BE2C (cell line): ENCODE data around the gene ORMDL2.
"Not testable (repeated sequence)": the region's sequence is repeated elsewhere in the genome, so short reads cannot be mapped to it uniquely, and the experiment has no call there.

Source experiments
- DNase-seq: peaks from one replicate; pipeline ENCODE4 v3.0.0-alpha.2; 2020
- H3K27me3 ChIP-seq: fragments of 250-450 bp; sonication (Bioruptor Pico); 2 replicates; pipeline ENCODE4 v1.5.1; 2020; ENCODE audit warnings: mild to moderate bottlenecking
- H3K36me3 ChIP-seq: fragments of 250-450 bp; sonication (Bioruptor Pico); 2 replicates; pipeline ENCODE4 v1.5.1; 2020; ENCODE audit warnings: mild to moderate bottlenecking
- H3K4me1 ChIP-seq: fragments of 250-450 bp; sonication (Bioruptor Pico); 2 replicates; pipeline ENCODE4 v1.5.1; 2020
- H3K4me3 ChIP-seq: 2 replicates; pipeline ENCODE4 v1.5.1; 2011; ENCODE audit warnings: low read depth, low read length
- H3K9me3 ChIP-seq: fragments of 250-450 bp; sonication (Bioruptor Pico); 2 replicates; pipeline ENCODE4 v1.5.1; 2020
- TF ChIP-seq, protein P1 (sequence below): IDR thresholded peaks from 2 replicates; pipeline ENCODE4 v1.5.1; 2012; ENCODE audit warnings: mild to moderate bottlenecking, low read depth, low read length

The ORMDL2 gene

DNA sequence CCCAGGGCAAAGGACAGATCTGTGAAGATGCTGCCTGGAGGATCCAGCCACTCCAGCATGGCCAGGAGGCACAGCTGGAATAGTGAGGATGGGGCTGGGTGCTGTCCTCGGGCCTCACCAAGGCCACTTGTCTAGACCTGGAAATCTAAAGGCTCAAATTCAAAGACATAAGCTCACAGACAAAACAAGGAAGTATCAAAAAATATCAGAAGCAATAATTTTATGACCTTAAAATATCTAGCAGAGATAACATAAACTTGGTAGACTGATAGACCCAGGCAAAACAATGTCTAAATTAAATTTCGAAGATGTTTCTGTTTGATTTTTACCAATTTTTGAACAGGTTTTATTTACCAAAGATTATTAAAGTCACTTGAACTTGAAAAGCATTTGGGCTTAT is 47.5 kb downstream of the ORMDL2 start:
- no peaks in the 10 kb centered on the region for H3K4me1 ChIP-seq

DNA sequence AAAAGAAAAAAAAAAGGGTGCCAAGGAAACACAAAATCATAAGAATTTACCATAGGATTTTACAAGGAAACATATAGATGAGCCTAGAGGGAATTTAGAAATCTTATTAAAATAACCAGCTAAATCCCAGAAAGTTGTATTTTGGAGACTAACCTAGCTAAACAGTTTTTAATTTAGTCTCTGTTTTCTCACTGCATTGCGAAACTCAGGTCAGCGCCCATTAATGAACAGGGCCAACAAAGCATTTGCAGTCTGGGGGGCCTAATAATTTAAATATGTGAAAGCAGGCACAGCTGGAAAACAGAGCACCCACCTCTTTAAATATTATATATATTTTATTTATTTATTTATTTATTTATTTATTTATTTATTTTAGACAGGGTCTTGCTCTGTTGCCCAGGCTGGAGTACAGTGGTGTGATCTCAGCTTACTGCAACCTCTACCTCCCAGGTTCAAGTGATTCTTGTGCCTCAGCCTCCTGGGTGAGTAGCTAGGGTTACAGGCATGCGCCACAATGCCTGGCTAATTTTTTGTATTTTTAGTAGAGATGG is 48.7 kb downstream of the ORMDL2 start:
- H3K27me3 ChIP-seq, H3K36me3 ChIP-seq, H3K4me1 ChIP-seq, DNase-seq, H3K9me3 ChIP-seq, H3K4me3 ChIP-seq: not testable (repeated sequence)

More for the DNA sequence above, 47.5 kb downstream of the ORMDL2 start:
- Histone ChIP-seq H3K4me3 (no peak overlapping the region), H3K27me3 (no peaks in the 10 kb centered on the region), H3K36me3 (no peaks in the 10 kb centered on the region), H3K9me3 (no peaks in the 10 kb centered on the region)
- TF ChIP-seq, protein P1, sequence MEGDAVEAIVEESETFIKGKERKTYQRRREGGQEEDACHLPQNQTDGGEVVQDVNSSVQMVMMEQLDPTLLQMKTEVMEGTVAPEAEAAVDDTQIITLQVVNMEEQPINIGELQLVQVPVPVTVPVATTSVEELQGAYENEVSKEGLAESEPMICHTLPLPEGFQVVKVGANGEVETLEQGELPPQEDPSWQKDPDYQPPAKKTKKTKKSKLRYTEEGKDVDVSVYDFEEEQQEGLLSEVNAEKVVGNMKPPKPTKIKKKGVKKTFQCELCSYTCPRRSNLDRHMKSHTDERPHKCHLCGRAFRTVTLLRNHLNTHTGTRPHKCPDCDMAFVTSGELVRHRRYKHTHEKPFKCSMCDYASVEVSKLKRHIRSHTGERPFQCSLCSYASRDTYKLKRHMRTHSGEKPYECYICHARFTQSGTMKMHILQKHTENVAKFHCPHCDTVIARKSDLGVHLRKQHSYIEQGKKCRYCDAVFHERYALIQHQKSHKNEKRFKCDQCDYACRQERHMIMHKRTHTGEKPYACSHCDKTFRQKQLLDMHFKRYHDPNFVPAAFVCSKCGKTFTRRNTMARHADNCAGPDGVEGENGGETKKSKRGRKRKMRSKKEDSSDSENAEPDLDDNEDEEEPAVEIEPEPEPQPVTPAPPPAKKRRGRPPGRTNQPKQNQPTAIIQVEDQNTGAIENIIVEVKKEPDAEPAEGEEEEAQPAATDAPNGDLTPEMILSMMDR, result no peak
- DNase-seq, result no peak
